ENCODE results near the gene ETS1.

- TF ChIP-seq, protein P1, sequence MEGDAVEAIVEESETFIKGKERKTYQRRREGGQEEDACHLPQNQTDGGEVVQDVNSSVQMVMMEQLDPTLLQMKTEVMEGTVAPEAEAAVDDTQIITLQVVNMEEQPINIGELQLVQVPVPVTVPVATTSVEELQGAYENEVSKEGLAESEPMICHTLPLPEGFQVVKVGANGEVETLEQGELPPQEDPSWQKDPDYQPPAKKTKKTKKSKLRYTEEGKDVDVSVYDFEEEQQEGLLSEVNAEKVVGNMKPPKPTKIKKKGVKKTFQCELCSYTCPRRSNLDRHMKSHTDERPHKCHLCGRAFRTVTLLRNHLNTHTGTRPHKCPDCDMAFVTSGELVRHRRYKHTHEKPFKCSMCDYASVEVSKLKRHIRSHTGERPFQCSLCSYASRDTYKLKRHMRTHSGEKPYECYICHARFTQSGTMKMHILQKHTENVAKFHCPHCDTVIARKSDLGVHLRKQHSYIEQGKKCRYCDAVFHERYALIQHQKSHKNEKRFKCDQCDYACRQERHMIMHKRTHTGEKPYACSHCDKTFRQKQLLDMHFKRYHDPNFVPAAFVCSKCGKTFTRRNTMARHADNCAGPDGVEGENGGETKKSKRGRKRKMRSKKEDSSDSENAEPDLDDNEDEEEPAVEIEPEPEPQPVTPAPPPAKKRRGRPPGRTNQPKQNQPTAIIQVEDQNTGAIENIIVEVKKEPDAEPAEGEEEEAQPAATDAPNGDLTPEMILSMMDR (IDR thresholded peaks at IDR 0.05; ENCODE audit: borderline replicate concordance, extremely low read depth, low read length, poor library complexity, severe bottlenecking), result no peak
- TF ChIP-seq EZH2 (IDR thresholded peaks at IDR 0.05; ENCODE audit: borderline replicate concordance, low read depth, low read length, severe bottlenecking), result no peak
Observed at GRCh38 chr11:128515086-128515485, 72.3 kb downstream of the ETS1 start.

All from DND-41 (cell line).